K562 (cell line): ENCODE measurements around the gene ATOH8. TPM values are rescaled to one million over a fixed set of nuclear protein-coding genes. Genes with fewer than 3 reads are reported as not detected.

Experiments used
- BHLHE40 ChIP-seq: IDR thresholded peaks from 2 replicates; pipeline ENCODE4 v1.6.1; 2011; ENCODE audit warnings: low read length, improper control_type of control experiment
- CBFA2T2 ChIP-seq: fragments of 450-650 bp; conservative IDR thresholded peaks from 2 replicates; pipeline ENCODE4 v1.6.1; 2017; ENCODE audit warnings: mild to moderate bottlenecking
- CBFA2T3 ChIP-seq: fragments of 450-650 bp; IDR thresholded peaks from 2 replicates; pipeline ENCODE4 v1.6.1; 2017
- JUND ChIP-seq, 2 experiments: IDR thresholded peaks; 2 replicates in 1 of 2; 3 replicates in 1 of 2; pipeline ENCODE4 v1.6.1; 2011; ENCODE audit warnings: borderline replicate concordance in 2 of 2, low read depth in 2 of 2, low read length in 2 of 2, improper control_type of control experiment in 1 of 2, missing biosample characterization in 1 of 2, missing genetic modification characterization in 1 of 2, missing genetic modification reagents in 1 of 2
- KDM2B ChIP-seq: fragments of 250-450 bp; sonication (Bioruptor Pico); IDR thresholded peaks from 2 replicates; pipeline ENCODE4 v1.8.0; 2021; ENCODE audit warnings: mild to moderate bottlenecking, moderate library complexity
- KHSRP ChIP-seq: fragments of 450-650 bp; IDR thresholded peaks from 2 replicates; pipeline ENCODE4 v1.6.1; 2017
- LEF1 ChIP-seq: fragments of 450-650 bp; IDR thresholded peaks from 2 replicates; pipeline ENCODE4 v1.6.1; 2016; ENCODE audit warnings: mild to moderate bottlenecking
- PPARD ChIP-seq: fragments of 250-450 bp; sonication (Bioruptor Pico); IDR thresholded peaks from 2 replicates; pipeline ENCODE4 v1.8.0; 2022; ENCODE audit warnings: inconsistent platforms, mild to moderate bottlenecking, moderate library complexity
- SP1 ChIP-seq: sonication (generic); formaldehyde crosslinking; IDR thresholded peaks from 2 replicates; pipeline ENCODE4 v1.8.1; 2022; ENCODE audit warnings: mild to moderate bottlenecking, missing genetic modification reagents
- TRIM24 ChIP-seq, 2 experiments: fragments of 450-650 bp; IDR thresholded peaks; 2 replicates each; pipeline ENCODE4 v1.6.1; 2016
- YY1 ChIP-seq, 3 experiments: IDR thresholded peaks; 2 replicates each; pipeline ENCODE4 v1.6.1; 2011; ENCODE audit warnings: low read length in 2 of 3, mild to moderate bottlenecking in 2 of 3, moderate library complexity in 2 of 3, borderline replicate concordance in 1 of 3, control low read depth in 1 of 3, low read depth in 1 of 3; ENCODE audit not compliant: insufficient read depth in 3 of 3, insufficient replicate concordance in 2 of 3, control insufficient read depth in 1 of 3, insufficient read length in 1 of 3; ENCODE audit errors: extremely low read depth in 1 of 3
- ZNF165 ChIP-seq: fragments of 250-450 bp; sonication (Bioruptor Pico); IDR thresholded peaks from 2 replicates; pipeline ENCODE4 v1.4.0; 2020; ENCODE audit warnings: borderline replicate concordance
- ZNF436 ChIP-seq: fragments of 250-450, 450-650 bp; sonication (Bioruptor Pico); formaldehyde crosslinking; IDR thresholded peaks from 2 replicates; pipeline ENCODE4 v1.7.0; 2020; ENCODE audit warnings: mild to moderate bottlenecking
- ZNF445 ChIP-seq: fragments of 250-450 bp; sonication (Bioruptor Pico); IDR thresholded peaks from 2 replicates; pipeline ENCODE4 v1.4.0; 2020; ENCODE audit warnings: low read depth, mild to moderate bottlenecking, moderate library complexity
- polyA plus RNA-seq, 8 experiments: library from polyadenylated mRNA; depleted of rRNA in 4 of 8; stranded (reverse) in 5 of 8; unstranded in 3 of 8; fragments of >200 nt; fragmentation: Nextera tagmentation in 2 of 8; fragmentation: Illumina TruSeq in 1 of 8; extraction: Ambion mirVana in 2 of 8; extraction: Trizol in 1 of 8; gene quantifications; 2 replicates each; pipeline versions ENCODE4 v1.2.1 to v1.2.3, GENCODE V29; 2011 to 2014; ENCODE audit warnings: inconsistent platforms in 1 of 8, missing spikeins in 1 of 8
- total RNA-seq, 7 experiments: library from RNA; depleted of rRNA in 6 of 7; stranded (reverse); fragments of >200 nt in 6 of 7; fragmentation: Illumina TruSeq in 2 of 7; extraction: Trizol in 2 of 7; gene quantifications; 2 replicates each; pipeline versions ENCODE4 v1.2.1 to v1.2.3, GENCODE V29; 2011 to 2021; ENCODE audit warnings: low replicate concordance in 1 of 7
- TF ChIP-seq, protein P1 (sequence below): sonication (generic); formaldehyde crosslinking; IDR thresholded peaks from 2 replicates; pipeline ENCODE4 v1.8.0; 2022; ENCODE audit warnings: mild to moderate bottlenecking, missing genetic modification reagents
- TF ChIP-seq, protein P2 (sequence below), 2 experiments: fragments of 450-650 bp; IDR thresholded peaks; 2 replicates each; pipeline ENCODE4 v1.6.1; 2016
- TF ChIP-seq, protein P3 (sequence below), 2 experiments: fragments of 450-650 bp in 1 of 2; sonication (generic) in 1 of 2; formaldehyde crosslinking in 1 of 2; IDR thresholded peaks in 1 of 2; conservative IDR thresholded peaks in 1 of 2; 2 replicates each; pipeline versions ENCODE4 v1.6.1 to v1.8.1; 2016 to 2023; ENCODE audit warnings: mild to moderate bottlenecking in 2 of 2, moderate library complexity in 2 of 2, inconsistent platforms in 1 of 2, missing genetic modification reagents in 1 of 2
- TF ChIP-seq, protein P4 (sequence below): IDR thresholded peaks from 2 replicates; pipeline ENCODE4 v1.6.1; 2014; ENCODE audit warnings: antibody characterized with exemption

The ATOH8 gene
- total and polyA plus RNA-seq, 9 of the 15 experiments (the other 6 are each of a cell fraction or from before 2014, with no cell fraction given), result not detected

DNA sequence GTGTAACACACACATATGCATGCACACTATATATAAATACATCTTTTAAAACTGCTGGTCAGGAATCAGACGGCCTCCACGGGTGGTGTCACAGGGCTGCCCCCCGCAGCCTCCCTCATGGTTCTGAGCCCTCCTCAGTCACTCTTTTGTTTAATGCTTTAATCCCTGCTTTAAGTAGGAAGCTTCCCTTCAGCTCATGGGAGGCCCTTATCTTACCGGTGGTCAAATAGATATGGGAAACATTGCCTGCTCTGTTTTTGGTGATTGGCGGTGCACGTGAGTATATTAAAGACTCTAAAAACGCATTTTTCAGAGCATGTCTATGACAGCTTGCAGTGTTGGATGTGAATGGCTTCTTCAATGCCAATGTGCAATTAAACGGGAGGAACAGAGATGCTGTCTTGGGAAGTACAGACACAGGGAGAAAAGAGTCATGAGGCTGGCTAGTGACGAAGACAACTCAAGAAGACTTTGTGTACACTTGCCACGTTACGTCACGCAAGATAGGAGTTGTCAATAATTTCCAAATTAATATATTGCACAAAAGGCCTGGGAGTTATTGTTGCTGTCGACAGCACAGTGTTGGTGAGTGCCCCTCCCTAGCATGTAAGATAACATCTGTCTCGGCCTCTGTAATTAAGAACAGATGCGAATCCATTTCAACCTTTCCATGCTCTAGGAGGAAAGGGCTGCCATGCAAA is 36.3 kb upstream of the ATOH8 start (continued):
- TF ChIP-seq TRIM24 (IDR thresholded peaks at IDR 0.05) (no peak), ZNF436 (CRISPR knock-in tag) (no peak), CBFA2T2 (peak; percentile 48), CBFA2T3 (peak; percentile 72), ZNF165 (CRISPR knock-in tag) (no peak), JUND (IDR thresholded peaks at IDR 0.05; ENCODE audit: borderline replicate concordance, low read depth, low read length) (no peak), JUND (tag; IDR thresholded peaks at IDR 0.05; ENCODE audit: borderline replicate concordance, low read depth, low read length) (no peak), YY1 (IDR thresholded peaks at IDR 0.05; ENCODE audit: borderline replicate concordance in 1 of 3, control insufficient read depth in 1 of 3, extremely low read depth in 1 of 3, insufficient read depth in 3 of 3, insufficient read length in 1 of 3, insufficient replicate concordance in 2 of 3, low read depth in 1 of 3, low read length in 2 of 3) (no peak), SP1 (0 out of 2 replicates have a peak, but pooled peaks have one; percentile 17), LEF1 (no peak), KDM2B (CRISPR knock-in tag) (no peak), ZNF445 (CRISPR knock-in tag) (no peak), KHSRP (no peak), BHLHE40 (peak; percentile 76), PPARD (no peak)
- TF ChIP-seq, protein P1, sequence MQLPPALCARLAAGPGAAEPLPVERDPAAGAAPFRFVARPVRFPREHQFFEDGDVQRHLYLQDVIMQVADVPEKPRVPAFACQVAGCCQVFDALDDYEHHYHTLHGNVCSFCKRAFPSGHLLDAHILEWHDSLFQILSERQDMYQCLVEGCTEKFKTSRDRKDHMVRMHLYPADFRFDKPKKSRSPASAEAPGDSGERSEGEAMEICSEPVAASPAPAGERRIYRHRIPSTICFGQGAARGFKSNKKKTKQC, result no peak
- TF ChIP-seq, protein P2, sequence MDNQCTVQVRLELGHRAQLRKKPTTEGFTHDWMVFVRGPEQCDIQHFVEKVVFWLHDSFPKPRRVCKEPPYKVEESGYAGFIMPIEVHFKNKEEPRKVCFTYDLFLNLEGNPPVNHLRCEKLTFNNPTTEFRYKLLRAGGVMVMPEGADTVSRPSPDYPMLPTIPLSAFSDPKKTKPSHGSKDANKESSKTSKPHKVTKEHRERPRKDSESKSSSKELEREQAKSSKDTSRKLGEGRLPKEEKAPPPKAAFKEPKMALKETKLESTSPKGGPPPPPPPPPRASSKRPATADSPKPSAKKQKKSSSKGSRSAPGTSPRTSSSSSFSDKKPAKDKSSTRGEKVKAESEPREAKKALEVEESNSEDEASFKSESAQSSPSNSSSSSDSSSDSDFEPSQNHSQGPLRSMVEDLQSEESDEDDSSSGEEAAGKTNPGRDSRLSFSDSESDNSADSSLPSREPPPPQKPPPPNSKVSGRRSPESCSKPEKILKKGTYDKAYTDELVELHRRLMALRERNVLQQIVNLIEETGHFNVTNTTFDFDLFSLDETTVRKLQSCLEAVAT (IDR thresholded peaks at IDR 0.05), result no peak
- TF ChIP-seq, protein P3, sequence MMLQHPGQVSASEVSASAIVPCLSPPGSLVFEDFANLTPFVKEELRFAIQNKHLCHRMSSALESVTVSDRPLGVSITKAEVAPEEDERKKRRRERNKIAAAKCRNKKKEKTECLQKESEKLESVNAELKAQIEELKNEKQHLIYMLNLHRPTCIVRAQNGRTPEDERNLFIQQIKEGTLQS (IDR thresholded peaks at IDR 0.05), result no peak
- TF ChIP-seq, protein P3 (CRISPR knock-in tag; conservative IDR thresholded peaks at IDR 0.05), result no peak
- TF ChIP-seq, protein P4, sequence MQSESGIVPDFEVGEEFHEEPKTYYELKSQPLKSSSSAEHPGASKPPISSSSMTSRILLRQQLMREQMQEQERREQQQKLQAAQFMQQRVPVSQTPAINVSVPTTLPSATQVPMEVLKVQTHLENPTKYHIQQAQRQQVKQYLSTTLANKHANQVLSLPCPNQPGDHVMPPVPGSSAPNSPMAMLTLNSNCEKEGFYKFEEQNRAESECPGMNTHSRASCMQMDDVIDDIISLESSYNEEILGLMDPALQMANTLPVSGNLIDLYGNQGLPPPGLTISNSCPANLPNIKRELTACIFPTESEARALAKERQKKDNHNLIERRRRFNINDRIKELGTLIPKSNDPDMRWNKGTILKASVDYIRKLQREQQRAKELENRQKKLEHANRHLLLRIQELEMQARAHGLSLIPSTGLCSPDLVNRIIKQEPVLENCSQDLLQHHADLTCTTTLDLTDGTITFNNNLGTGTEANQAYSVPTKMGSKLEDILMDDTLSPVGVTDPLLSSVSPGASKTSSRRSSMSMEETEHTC, result no peak
